ENCODE results near the gene HLCS. TPM values are rescaled to one million over a fixed set of nuclear protein-coding genes. Genes with fewer than 3 reads are reported as not detected.
A peak's percentile ranks its signal among the peaks of the same experiment; 100 is the strongest.

Gene HLCS
- total RNA-seq, 1 experiment from 2014 or later, result 13.0 TPM

DNA sequence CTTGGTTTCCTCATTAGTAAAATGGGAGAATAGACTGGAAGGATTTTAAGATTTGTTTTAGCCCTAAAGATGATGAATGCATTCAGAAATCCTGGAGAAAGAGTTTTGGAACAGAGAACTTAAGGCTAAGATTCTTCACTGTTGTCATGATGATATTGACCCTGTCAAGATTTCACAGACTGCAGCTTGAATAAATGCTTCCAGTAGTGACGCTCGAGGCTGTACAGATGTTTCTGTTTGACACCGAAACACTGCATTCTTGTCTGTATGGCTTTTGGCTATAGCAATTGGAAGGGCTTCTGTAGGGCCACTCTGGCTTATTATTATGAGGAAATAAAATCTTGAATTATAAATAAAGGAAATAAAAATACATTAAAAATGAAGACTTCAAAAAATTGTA lies 241.8 kb downstream of the HLCS start:
- H3K27me3 ChIP-seq (ENCODE audit: control insufficient read depth, insufficient read depth, low read length), result no peaks in the 10 kb centered on the region
- DNase-seq, result no peak
- H3K36me3 ChIP-seq (replicated peaks; ENCODE audit: control insufficient read depth, insufficient read depth, low read length), result no peaks in the 10 kb centered on the region
- H3K4me3 ChIP-seq (ENCODE audit: insufficient read depth, low read depth, low read length), result no peak overlapping the region

DNA sequence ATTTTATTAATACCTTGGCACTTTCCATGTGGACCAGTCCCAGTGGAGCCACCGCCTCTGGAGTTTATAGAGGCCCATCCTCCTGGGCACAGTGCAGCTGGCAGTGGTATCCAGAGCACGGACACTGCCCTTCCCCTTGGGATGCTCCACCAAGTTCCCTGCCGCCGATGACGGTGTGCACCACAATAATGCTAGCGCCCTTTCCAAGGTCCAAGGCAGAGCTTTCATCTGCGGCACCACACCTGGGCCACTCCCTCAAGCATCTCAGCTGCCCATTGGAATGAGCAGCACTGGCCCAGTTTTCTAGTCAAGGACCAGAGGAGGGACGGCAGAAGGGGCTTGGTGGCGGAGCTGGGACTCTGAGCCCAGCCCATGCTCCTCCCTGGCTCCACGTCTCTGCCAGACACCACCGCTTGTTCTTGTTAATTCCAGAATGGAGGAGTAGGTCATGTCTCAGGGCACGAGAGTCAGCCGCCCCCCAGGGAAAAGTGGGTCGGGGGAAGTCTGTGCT lies 243.0 kb downstream of the HLCS start:
- DNase-seq, result peak; percentile 27
- H3K36me3 ChIP-seq (replicated peaks; ENCODE audit: control insufficient read depth, insufficient read depth, low read length), result no peaks in the 10 kb centered on the region
- H3K4me3 ChIP-seq (ENCODE audit: insufficient read depth, low read depth, low read length), result no peak overlapping the region
- H3K27me3 ChIP-seq (ENCODE audit: control insufficient read depth, insufficient read depth, low read length), result no peaks in the 10 kb centered on the region

DNA sequence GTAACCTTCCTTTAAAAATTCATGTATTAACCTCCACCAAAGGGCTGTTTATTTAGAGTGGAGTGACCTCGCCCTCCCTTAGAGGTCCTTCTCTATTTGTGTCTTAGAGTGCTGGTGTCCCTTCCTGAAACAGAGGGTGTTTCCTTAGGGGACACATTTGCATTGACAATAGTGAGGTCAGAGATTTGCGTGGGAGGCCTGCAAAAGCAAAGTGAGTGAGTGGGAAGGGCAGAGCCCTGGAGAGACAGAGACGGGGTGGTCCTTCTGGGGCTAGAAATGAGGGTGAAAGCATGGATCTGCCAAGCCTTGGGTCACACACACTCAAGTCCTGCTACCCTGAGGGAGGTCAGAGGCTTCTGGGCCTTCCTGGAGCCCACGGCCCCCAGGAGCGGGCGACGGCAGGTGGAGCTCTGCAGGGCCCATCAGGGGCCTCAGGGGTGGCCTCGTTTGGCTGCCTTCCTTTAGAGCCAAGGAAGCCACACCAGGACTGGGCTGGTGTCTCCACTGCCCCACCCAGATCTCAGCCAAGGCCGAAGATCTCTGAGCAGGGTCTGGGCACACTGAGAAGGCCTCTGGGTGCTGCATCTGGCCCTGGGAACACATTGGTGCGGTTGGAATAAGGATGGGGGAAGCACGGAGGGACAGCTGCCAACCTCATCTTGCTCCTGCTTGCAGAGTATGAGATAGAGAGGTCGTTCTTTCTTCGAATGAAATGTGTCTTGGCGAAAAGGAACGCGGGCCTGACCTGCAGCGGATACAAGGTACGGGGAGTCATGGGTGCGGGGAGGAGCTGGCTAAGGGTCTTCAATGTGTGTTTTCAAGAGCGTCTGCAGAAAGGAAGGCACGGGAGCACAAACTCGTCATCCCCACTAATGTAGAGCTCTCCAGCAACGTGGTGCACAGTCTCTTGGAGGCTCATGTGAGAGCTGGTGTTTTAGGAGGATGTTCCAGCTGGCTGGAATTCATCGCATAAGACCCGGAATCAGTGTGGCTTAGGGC lies 243.8 kb downstream of the HLCS start:
- Histone ChIP-seq H3K36me3 (replicated peaks; ENCODE audit: control insufficient read depth, insufficient read depth, low read length) (no peaks in the 10 kb centered on the region), H3K27me3 (ENCODE audit: control insufficient read depth, insufficient read depth, low read length) (no peaks in the 10 kb centered on the region), H3K4me3 (ENCODE audit: insufficient read depth, low read depth, low read length) (no peak overlapping the region)
- DNase-seq, result peak; percentile 28

- Histone ChIP-seq H3K27me3 (ENCODE audit: control insufficient read depth, insufficient read depth, low read length) (no peaks in the 10 kb centered on the region), H3K4me3 (ENCODE audit: insufficient read depth, low read depth, low read length) (no peak overlapping the region), H3K36me3 (replicated peaks; ENCODE audit: control insufficient read depth, insufficient read depth, low read length) (no peaks in the 10 kb centered on the region)
- DNase-seq, result no peak
Observed at GRCh38 chr21:36721817-36722216, 244.7 kb downstream of the HLCS start.

DNA sequence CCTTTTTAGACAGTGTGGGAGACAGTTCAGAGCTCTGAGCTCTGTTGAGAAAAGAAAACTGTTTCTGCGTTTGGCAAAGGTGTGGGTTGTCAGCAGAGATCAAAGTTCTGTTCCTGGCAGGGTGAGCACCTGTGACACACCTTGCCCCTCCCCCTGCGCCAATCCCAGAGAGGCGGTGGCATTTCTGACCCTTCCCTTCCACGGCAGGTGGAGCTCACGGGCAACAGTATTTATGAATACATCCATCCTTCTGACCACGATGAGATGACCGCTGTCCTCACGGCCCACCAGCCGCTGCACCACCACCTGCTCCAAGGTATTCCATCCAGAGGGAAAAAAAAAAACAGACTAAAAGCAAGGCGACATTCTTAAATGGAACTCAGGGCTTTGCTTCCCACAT lies 246.9 kb downstream of the HLCS start:
- H3K36me3 ChIP-seq (replicated peaks; ENCODE audit: control insufficient read depth, insufficient read depth, low read length), result no peaks in the 10 kb centered on the region
- no peak overlapping the region for H3K4me3 ChIP-seq (ENCODE audit: insufficient read depth, low read depth, low read length)
- H3K27me3 ChIP-seq (ENCODE audit: control insufficient read depth, insufficient read depth, low read length), result no peaks in the 10 kb centered on the region
- DNase-seq, result peak; percentile 22

- Histone ChIP-seq H3K36me3 (replicated peaks; ENCODE audit: control insufficient read depth, insufficient read depth, low read length) (no peaks in the 10 kb centered on the region), H3K27me3 (ENCODE audit: control insufficient read depth, insufficient read depth, low read length) (no peaks in the 10 kb centered on the region; the same call in none of the 2 replicates), H3K4me3 (ENCODE audit: insufficient read depth, low read depth, low read length) (no peak overlapping the region)
- peak; percentile 41 for DNase-seq
Observed at GRCh38 chr21:36718951-36719501, 247.4 kb downstream of the HLCS start.

GRCh38 chr21:36717976-36718375 lies 248.5 kb downstream of the HLCS start:
- Histone ChIP-seq H3K4me3 (ENCODE audit: insufficient read depth, low read depth, low read length) (no peak overlapping the region), H3K36me3 (replicated peaks; ENCODE audit: control insufficient read depth, insufficient read depth, low read length) (no peaks in the 10 kb centered on the region), H3K27me3 (ENCODE audit: control insufficient read depth, insufficient read depth, low read length) (peaks cover 5% of the 10 kb centered on the region)
- peak; percentile 42 for DNase-seq

DNA sequence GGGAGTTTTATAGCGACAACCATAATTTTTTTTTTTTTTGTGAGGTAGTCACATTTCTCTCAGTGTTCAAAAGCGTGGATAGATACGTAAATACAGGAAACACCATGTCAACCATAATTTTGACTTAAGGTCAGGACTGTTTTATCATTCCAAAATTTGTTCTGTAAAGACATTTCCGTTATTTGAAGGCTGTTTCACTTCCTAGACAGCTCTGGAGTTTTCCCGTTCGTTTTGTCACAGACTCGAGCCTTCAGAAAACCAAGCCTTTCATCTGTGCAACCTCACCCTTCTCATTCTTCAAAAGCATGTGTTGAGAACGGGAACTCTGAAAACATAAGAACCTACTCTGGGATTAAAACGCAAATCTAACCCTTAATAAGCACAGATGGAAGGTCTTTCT lies 249.6 kb downstream of the HLCS start:
- Histone ChIP-seq H3K36me3 (replicated peaks; ENCODE audit: control insufficient read depth, insufficient read depth, low read length) (no peaks in the 10 kb centered on the region), H3K27me3 (ENCODE audit: control insufficient read depth, insufficient read depth, low read length) (peaks cover 15% of the 10 kb centered on the region), H3K4me3 (ENCODE audit: insufficient read depth, low read depth, low read length) (no peak overlapping the region)
- DNase-seq, result no peak

DNA sequence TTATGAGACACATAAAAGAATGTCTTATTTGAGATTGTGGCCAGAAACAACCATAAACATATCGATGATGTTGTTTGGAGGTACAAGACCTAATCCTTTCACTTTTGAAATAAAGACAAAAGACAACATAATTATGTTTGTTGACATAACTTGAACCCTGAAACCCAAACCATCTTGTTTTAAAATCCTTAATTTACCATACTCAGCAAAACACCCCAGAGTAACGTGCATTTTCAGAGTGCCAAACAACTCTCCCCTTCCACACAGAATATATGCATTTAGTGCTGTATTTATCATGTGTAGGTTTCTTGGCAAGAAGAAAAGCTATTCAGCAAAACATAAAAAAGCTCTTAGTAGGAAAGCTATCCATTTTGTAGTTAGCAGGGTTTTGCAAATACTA lies 250.1 kb downstream of the HLCS start:
- no peak for DNase-seq
- Histone ChIP-seq H3K27me3 (ENCODE audit: control insufficient read depth, insufficient read depth, low read length) (peaks cover 19% of the 10 kb centered on the region), H3K36me3 (replicated peaks; ENCODE audit: control insufficient read depth, insufficient read depth, low read length) (no peaks in the 10 kb centered on the region), H3K4me3 (ENCODE audit: insufficient read depth, low read depth, low read length) (no peak overlapping the region)

- no peak for DNase-seq
- Histone ChIP-seq H3K4me3 (ENCODE audit: insufficient read depth, low read depth, low read length) (no peak overlapping the region), H3K27me3 (ENCODE audit: control insufficient read depth, insufficient read depth, low read length) (peaks cover 44% of the 10 kb centered on the region), H3K36me3 (replicated peaks; ENCODE audit: control insufficient read depth, insufficient read depth, low read length) (no peaks in the 10 kb centered on the region)
Observed at GRCh38 chr21:36713746-36714145, 252.7 kb downstream of the HLCS start.

GRCh38 chr21:36710729-36711048 lies 255.8 kb downstream of the HLCS start:
- Histone ChIP-seq H3K36me3 (replicated peaks; ENCODE audit: control insufficient read depth, insufficient read depth, low read length) (no peaks in the 10 kb centered on the region), H3K4me3 (ENCODE audit: insufficient read depth, low read depth, low read length) (peak overlapping the region; percentile 14), H3K27me3 (ENCODE audit: control insufficient read depth, insufficient read depth, low read length) (peaks cover 75% of the 10 kb centered on the region)
- peak; percentile 71 for DNase-seq

DNA sequence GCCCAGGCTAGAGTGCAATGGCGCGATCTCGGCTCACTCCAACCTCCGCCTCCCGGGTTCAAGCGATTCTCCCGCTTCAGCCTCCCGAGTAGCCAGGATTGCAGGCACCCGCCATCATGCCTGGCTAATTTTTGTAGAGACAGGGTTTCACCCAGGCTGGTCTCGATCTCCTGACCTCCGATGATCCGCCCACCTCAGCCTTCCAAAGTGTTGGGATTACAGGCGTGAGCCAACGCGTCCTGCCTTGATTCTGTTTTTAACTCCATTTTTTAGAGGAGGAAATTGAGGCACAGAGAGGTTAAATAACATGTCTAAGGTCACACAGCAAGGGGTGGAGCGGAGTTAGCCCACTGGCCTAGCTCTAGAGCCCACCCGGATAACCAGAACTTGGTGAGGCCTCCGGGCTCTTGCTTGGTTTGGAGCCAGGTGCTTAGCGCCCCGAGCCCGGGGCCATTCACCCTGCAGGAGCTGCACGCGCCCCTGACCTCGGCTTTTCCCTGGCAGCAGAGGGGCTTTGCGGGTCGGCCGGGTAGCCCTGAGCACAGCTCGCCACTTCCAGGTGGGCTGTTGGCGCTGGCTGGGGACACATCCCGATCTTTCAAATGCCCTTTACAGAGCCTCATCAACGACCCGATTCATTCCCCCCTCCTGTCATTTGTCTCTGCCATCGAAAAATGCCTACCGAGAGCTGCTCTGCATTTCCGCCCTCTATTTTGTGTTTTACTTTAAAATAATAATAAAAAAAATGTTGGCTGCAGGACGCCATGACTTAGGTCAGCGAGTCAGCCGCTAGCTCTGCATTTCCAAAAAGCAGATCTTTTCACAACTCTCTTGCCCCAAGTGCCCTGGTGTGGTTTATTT lies 256.4 kb downstream of the HLCS start:
- H3K36me3 ChIP-seq (replicated peaks; ENCODE audit: control insufficient read depth, insufficient read depth, low read length), result no peaks in the 10 kb centered on the region
- peaks cover 81% of the 10 kb centered on the region for H3K27me3 ChIP-seq (ENCODE audit: control insufficient read depth, insufficient read depth, low read length)
- peak overlapping the region; percentile 14 for H3K4me3 ChIP-seq (ENCODE audit: insufficient read depth, low read depth, low read length)
- peak; percentile 82 for DNase-seq

- peak; percentile 77 for DNase-seq
- Histone ChIP-seq H3K4me3 (ENCODE audit: insufficient read depth, low read depth, low read length) (peak overlapping the region; percentile 12; the same call in 1 of the 2 replicates), H3K27me3 (ENCODE audit: control insufficient read depth, insufficient read depth, low read length) (peaks cover 89% of the 10 kb centered on the region), H3K36me3 (replicated peaks; ENCODE audit: control insufficient read depth, insufficient read depth, low read length) (no peaks in the 10 kb centered on the region)
Observed at GRCh38 chr21:36709030-36709867, 257.2 kb downstream of the HLCS start.

Data from H7 (cell line).